ENCODE measurements around the gene CFAP141.

DNA sequence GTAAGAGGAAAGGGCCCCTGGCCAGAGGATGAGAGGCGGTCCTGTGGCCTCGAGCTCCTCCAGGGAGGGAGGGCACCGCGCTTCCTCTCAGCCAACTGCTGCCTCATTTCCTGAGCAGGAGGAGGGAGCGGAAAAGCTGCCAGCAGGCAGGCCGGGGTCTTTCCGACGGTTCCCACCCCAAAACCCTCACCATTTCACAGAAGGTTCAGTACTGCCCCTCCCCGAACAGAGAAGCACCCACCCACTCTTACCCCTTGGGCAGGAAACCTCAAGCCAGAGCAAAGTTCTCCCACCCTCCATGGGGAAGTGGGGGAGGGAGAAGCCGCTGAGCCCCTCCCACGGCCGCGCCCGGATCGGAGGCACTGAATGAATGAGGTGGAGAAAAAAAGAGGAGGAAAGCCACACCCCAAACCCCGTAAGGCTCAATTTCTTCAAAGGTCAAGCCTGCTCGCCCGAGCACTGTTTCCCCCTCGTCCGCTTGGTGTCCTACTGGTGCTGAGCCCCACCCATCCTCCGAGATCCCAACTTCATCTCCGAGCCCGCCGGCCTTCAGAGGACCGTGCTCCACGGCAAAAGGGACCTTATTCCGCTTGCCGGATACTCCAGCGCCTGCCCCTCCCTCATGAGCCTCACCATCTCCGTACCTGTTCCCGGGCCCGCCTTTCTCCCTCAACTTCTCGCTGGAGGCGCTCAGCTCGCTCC, 23.6 kb downstream of the CFAP141 start:
- no peak for TF ChIP-seq ZNF423 (CRISPR knock-in tag; IDR thresholded peaks at IDR 0.05)
- TF ChIP-seq TEAD4 (CRISPR knock-in tag; IDR thresholded peaks at IDR 0.05): no peak
- no peak for TF ChIP-seq GRHL2 (CRISPR knock-in tag; IDR thresholded peaks at IDR 0.05; ENCODE audit: insufficient replicate concordance, severe bottlenecking)
- TF ChIP-seq, protein P1, sequence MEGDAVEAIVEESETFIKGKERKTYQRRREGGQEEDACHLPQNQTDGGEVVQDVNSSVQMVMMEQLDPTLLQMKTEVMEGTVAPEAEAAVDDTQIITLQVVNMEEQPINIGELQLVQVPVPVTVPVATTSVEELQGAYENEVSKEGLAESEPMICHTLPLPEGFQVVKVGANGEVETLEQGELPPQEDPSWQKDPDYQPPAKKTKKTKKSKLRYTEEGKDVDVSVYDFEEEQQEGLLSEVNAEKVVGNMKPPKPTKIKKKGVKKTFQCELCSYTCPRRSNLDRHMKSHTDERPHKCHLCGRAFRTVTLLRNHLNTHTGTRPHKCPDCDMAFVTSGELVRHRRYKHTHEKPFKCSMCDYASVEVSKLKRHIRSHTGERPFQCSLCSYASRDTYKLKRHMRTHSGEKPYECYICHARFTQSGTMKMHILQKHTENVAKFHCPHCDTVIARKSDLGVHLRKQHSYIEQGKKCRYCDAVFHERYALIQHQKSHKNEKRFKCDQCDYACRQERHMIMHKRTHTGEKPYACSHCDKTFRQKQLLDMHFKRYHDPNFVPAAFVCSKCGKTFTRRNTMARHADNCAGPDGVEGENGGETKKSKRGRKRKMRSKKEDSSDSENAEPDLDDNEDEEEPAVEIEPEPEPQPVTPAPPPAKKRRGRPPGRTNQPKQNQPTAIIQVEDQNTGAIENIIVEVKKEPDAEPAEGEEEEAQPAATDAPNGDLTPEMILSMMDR (IDR thresholded peaks at IDR 0.05): no peak

Data from WTC11 (cell line).